ENCODE measurements around the gene RMP24.

Gene RMP24

DNA sequence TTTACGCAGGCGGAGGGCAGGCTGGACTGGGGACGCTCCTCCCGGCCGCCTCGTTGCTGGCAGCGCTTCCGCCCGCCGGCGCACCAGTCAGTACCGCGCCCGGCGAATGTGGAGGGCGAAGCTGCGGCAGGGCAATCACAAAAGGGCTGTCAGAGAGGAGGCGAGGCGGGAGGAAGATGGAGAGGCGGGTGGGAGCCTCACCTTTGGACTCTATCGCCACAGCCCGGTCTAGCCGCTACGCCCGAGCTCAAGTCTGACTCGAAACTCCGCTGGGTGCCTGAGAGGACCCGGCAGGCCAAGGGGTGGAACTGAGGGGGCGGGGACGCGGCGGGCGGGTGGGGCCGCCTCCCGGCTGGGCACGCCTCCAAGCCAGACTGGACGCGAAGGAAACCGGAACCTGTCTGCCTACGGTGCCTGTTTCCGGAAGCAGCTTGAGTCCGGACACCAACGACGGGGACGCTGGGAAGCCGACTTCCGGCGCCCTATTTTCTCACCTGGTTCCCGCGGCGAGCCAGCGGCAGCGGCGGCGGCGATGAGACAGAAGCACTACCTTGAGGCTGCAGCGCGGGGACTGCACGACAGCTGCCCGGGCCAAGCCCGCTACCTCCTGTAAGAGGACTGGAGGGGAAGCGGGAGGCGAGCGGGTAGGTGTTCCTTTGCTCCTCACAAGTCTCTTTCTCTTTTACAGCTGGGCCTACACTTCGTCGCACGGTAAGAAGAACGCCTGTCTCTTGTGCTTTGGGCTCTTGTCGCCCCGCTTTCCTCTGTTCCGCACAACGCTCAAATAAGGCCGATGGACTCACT is at the start of gene RMP24:
Gene RMP24 (plus strand): TSS at position 483 of the 804 bp plus-strand sequence.
- Histone ChIP-seq H3K4me3 (ENCODE audit: low read length) (peak within 1 kb of the TSS; percentile 98), H3K27me3 (ENCODE audit: insufficient read depth, low read length) (no peaks in the 10 kb centered on the region), H3K27ac (ENCODE audit: low read depth, low read length) (peak within 1 kb of the TSS; percentile 79), H3K36me3 (ENCODE audit: insufficient read depth, low read length) (peaks cover 38% of the 10 kb centered on the region), H3K9me3 (ENCODE audit: insufficient read depth, low read depth, low read length) (no peaks in the 10 kb centered on the region), H3K9ac (ENCODE audit: low read depth, low read length) (peak within 1 kb of the TSS; percentile 89), H3K4me1 (ENCODE audit: insufficient read depth, low read length) (0 out of 2 replicates have a peak, but pooled peaks cover 8% of the 10 kb centered on the region)
- WGBS: under 1% methylated on average over 73 of the region's 73 CpGs

- peak overlapping the region; percentile 38; the same call in 1 of the 2 replicates for H3K27ac ChIP-seq (ENCODE audit: low read depth, low read length)
- H3K9me3 ChIP-seq (ENCODE audit: insufficient read depth, low read depth, low read length): no peaks in the 10 kb centered on the region
- no peaks in the 10 kb centered on the region for H3K27me3 ChIP-seq (ENCODE audit: insufficient read depth, low read length)
- 52% methylated on average over 4 of the region's 4 CpGs for WGBS
- H3K4me1 ChIP-seq (ENCODE audit: insufficient read depth, low read length): peaks cover 17% of the 10 kb centered on the region
- H3K9ac ChIP-seq (ENCODE audit: low read depth, low read length): no peak overlapping the region
- H3K36me3 ChIP-seq (ENCODE audit: insufficient read depth, low read length): peaks cover 6% of the 10 kb centered on the region; the same call in 1 of the 2 replicates
- no peak overlapping the region for H3K4me3 ChIP-seq (ENCODE audit: low read length)
Measured at GRCh38 chr18:35923939-35924684, 48.4 kb upstream of the RMP24 start.

DNA sequence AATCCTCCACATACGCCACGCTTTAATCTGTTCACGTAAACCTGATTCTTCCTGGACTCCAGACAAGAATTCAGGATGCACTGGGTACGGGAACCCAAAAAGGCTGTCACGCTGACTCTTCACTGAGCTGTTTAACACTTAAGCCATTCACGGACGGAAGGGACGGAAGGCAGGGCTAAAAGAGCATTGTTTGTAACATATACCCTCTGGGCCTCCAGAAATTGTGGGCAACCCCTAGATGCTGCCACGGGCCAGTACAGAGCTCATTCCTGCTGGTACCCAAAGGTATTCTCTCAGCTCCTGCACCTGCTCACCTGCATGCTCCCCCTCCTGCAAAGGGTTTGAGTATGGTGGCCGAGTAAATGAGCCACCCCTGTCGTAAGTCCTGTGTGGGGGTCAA is 45.6 kb upstream of the RMP24 start:
- no peak overlapping the region for H3K4me3 ChIP-seq (ENCODE audit: low read length)
- no peak overlapping the region for H3K27ac ChIP-seq (ENCODE audit: low read depth, low read length)
- H3K9ac ChIP-seq (ENCODE audit: low read depth, low read length): no peak overlapping the region
- peaks cover 6% of the 10 kb centered on the region; the same call in 1 of the 2 replicates for H3K36me3 ChIP-seq (ENCODE audit: insufficient read depth, low read length)
- H3K27me3 ChIP-seq (ENCODE audit: insufficient read depth, low read length): no peaks in the 10 kb centered on the region
- H3K9me3 ChIP-seq (ENCODE audit: insufficient read depth, low read depth, low read length): no peaks in the 10 kb centered on the region; the same call in 1 of the 2 replicates
- peaks cover 17% of the 10 kb centered on the region for H3K4me1 ChIP-seq (ENCODE audit: insufficient read depth, low read length)
- WGBS: 92% methylated on average over 9 of the region's 11 CpGs

GRCh38 chr18:35927430-35927829 is 45.0 kb upstream of the RMP24 start:
- Histone ChIP-seq H3K27me3 (ENCODE audit: insufficient read depth, low read length) (no peaks in the 10 kb centered on the region), H3K4me3 (ENCODE audit: low read length) (no peak overlapping the region), H3K27ac (ENCODE audit: low read depth, low read length) (no peak overlapping the region), H3K36me3 (ENCODE audit: insufficient read depth, low read length) (peaks cover 4% of the 10 kb centered on the region; the same call in 1 of the 2 replicates), H3K4me1 (ENCODE audit: insufficient read depth, low read length) (peaks cover 17% of the 10 kb centered on the region), H3K9me3 (ENCODE audit: insufficient read depth, low read depth, low read length) (no peaks in the 10 kb centered on the region; the same call in 1 of the 2 replicates), H3K9ac (ENCODE audit: low read depth, low read length) (no peak overlapping the region)
- 95% methylated on average over 3 of the region's 3 CpGs for WGBS

DNA sequence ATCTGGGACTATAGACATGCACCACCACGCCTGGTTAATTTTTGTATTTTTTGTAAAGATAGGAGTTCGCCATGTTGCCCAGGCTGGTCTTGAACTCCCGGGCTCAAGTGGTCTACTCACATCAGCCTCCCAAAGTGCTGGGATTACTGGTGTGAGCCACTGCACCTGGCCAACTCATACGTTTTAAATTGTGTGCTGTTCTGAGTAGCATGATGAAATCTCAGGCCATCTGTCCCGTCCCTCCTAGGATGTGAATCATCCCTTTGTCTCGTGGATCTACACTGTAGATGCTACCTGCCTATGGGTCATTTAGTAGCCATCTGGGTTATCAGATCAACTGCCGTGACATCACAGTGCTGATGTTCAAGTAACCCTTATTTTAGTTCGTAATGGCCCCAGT is 38.5 kb upstream of the RMP24 start:
- H3K36me3 ChIP-seq (ENCODE audit: insufficient read depth, low read length): peaks cover 43% of the 10 kb centered on the region
- H3K4me3 ChIP-seq (ENCODE audit: low read length): no peak overlapping the region
- H3K27ac ChIP-seq (ENCODE audit: low read depth, low read length): no peak overlapping the region
- no peaks in the 10 kb centered on the region for H3K4me1 ChIP-seq (ENCODE audit: insufficient read depth, low read length)
- no peaks in the 10 kb centered on the region; the same call in 1 of the 2 replicates for H3K9me3 ChIP-seq (ENCODE audit: insufficient read depth, low read depth, low read length)
- H3K9ac ChIP-seq (ENCODE audit: low read depth, low read length): no peak overlapping the region
- WGBS: 78% methylated on average over 8 of the region's 8 CpGs
- no peaks in the 10 kb centered on the region for H3K27me3 ChIP-seq (ENCODE audit: insufficient read depth, low read length)

DNA sequence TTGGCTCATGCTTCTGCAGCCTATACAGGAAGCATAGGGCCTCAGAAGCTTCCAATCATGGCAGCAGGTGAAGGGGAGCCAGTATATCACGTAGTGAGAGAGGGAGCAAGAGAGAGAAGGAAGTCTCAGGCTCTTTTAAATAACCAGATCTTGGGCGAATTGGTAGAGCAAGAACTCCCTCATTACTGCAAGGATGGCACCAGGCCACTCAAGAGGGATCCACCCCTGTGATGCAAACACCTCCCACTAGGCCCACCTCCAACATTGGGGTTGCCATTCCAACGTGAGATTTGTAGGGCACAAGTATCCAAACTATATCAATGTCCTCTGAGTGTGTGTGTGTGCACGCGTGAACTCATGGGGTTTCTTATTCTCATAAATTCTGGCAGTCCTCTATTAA is 37.6 kb upstream of the RMP24 start:
- Histone ChIP-seq H3K27me3 (ENCODE audit: insufficient read depth, low read length) (no peaks in the 10 kb centered on the region), H3K4me3 (ENCODE audit: low read length) (no peak overlapping the region), H3K9ac (ENCODE audit: low read depth, low read length) (no peak overlapping the region), H3K36me3 (ENCODE audit: insufficient read depth, low read length) (peaks cover 43% of the 10 kb centered on the region), H3K9me3 (ENCODE audit: insufficient read depth, low read depth, low read length) (no peaks in the 10 kb centered on the region; the same call in 1 of the 2 replicates), H3K4me1 (ENCODE audit: insufficient read depth, low read length) (peaks cover 7% of the 10 kb centered on the region), H3K27ac (ENCODE audit: low read depth, low read length) (no peak overlapping the region)
- whole genome bisulfite sequencing: 89% methylated on average over 5 of the region's 5 CpGs

GRCh38 chr18:35935805-35936204 is 36.7 kb upstream of the RMP24 start:
- WGBS: 78% methylated on average over 4 of the region's 4 CpGs
- Histone ChIP-seq H3K27me3 (ENCODE audit: insufficient read depth, low read length) (no peaks in the 10 kb centered on the region), H3K4me3 (ENCODE audit: low read length) (no peak overlapping the region), H3K4me1 (ENCODE audit: insufficient read depth, low read length) (peaks cover 7% of the 10 kb centered on the region), H3K9me3 (ENCODE audit: insufficient read depth, low read depth, low read length) (no peaks in the 10 kb centered on the region; the same call in 1 of the 2 replicates), H3K36me3 (ENCODE audit: insufficient read depth, low read length) (peaks cover 39% of the 10 kb centered on the region), H3K27ac (ENCODE audit: low read depth, low read length) (no peak overlapping the region), H3K9ac (ENCODE audit: low read depth, low read length) (no peak overlapping the region)

DNA sequence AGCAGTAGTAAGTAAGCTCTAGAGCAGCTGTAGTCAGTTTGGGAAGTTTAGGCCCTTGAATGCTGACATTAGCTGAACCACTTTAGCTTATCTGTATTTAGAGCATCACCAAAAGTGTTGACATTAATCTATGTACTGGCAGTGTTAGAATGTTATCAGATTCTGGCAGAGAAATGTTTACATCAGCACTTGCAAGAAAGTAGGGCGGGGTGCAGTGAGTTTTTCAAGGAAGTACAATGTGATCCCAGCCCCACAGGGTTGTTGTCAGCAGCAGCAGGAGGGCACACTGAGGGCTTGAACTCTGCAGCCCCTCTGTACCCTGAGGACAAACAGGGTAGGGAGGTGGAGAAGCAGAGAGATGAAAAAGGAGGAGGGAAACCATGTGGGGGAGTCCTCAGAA is 35.5 kb upstream of the RMP24 start:
- Histone ChIP-seq H3K4me3 (ENCODE audit: low read length) (no peak overlapping the region), H3K36me3 (ENCODE audit: insufficient read depth, low read length) (peaks cover 39% of the 10 kb centered on the region), H3K9me3 (ENCODE audit: insufficient read depth, low read depth, low read length) (no peaks in the 10 kb centered on the region), H3K27ac (ENCODE audit: low read depth, low read length) (no peak overlapping the region), H3K4me1 (ENCODE audit: insufficient read depth, low read length) (peaks cover 7% of the 10 kb centered on the region), H3K9ac (ENCODE audit: low read depth, low read length) (no peak overlapping the region), H3K27me3 (ENCODE audit: insufficient read depth, low read length) (no peaks in the 10 kb centered on the region)
- 86% methylated on average over 1 of the region's 1 CpG for WGBS

DNA sequence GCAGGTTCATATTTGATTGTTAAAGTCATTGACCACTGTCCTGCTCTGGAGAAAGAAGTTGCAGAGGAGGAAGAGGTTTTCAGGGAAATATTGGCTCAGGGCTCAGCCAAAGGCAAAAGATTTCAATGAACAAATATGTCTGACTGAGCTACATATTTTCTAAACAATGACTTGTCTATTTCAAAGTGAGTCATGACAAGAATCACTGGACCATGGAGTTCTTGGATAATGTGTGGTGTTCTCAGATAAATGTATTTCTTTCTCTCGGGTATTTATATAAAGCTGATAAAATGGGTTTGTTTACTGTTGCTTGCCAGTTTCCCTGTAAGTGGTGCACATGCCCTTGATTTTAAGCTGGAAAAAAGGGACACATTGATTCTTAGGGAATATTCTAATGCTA is 34.3 kb upstream of the RMP24 start:
- 100% methylated on average over 1 of the region's 1 CpG for WGBS
- Histone ChIP-seq H3K4me1 (ENCODE audit: insufficient read depth, low read length) (peaks cover 7% of the 10 kb centered on the region), H3K27ac (ENCODE audit: low read depth, low read length) (no peak overlapping the region), H3K9me3 (ENCODE audit: insufficient read depth, low read depth, low read length) (no peaks in the 10 kb centered on the region), H3K27me3 (ENCODE audit: insufficient read depth, low read length) (no peaks in the 10 kb centered on the region), H3K4me3 (ENCODE audit: low read length) (no peak overlapping the region), H3K36me3 (ENCODE audit: insufficient read depth, low read length) (peaks cover 43% of the 10 kb centered on the region), H3K9ac (ENCODE audit: low read depth, low read length) (no peak overlapping the region)

DNA sequence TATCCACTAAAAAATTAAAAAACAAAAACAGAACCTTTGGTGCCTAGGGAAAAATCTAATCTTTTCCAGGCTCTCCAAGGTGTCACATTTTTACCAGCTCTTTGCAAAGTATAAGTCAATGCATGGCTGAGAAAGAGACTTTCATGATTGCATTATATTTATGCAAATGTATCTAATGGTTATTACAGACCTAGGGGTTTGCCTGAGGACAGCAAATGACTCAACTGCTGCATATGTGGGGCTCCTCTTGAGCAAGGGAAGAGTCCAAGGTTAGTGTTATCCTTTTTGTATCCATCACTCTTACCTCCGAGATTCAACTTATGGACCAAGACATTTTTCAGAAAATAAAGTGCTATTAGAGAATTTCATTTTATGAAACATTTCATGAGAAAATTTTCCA is 33.9 kb upstream of the RMP24 start:
- Histone ChIP-seq H3K9ac (ENCODE audit: low read depth, low read length) (no peak overlapping the region), H3K4me3 (ENCODE audit: low read length) (no peak overlapping the region), H3K27ac (ENCODE audit: low read depth, low read length) (no peak overlapping the region), H3K27me3 (ENCODE audit: insufficient read depth, low read length) (no peaks in the 10 kb centered on the region), H3K9me3 (ENCODE audit: insufficient read depth, low read depth, low read length) (no peaks in the 10 kb centered on the region), H3K36me3 (ENCODE audit: insufficient read depth, low read length) (peaks cover 46% of the 10 kb centered on the region), H3K4me1 (ENCODE audit: insufficient read depth, low read length) (peaks cover 7% of the 10 kb centered on the region)
- WGBS: no CpG with 5 or more reads among the region's 1 CpG

- Histone ChIP-seq H3K36me3 (ENCODE audit: insufficient read depth, low read length) (peaks cover 48% of the 10 kb centered on the region), H3K9ac (ENCODE audit: low read depth, low read length) (no peak overlapping the region), H3K27ac (ENCODE audit: low read depth, low read length) (no peak overlapping the region), H3K4me1 (ENCODE audit: insufficient read depth, low read length) (peaks cover 7% of the 10 kb centered on the region), H3K9me3 (ENCODE audit: insufficient read depth, low read depth, low read length) (no peaks in the 10 kb centered on the region), H3K27me3 (ENCODE audit: insufficient read depth, low read length) (no peaks in the 10 kb centered on the region), H3K4me3 (ENCODE audit: low read length) (no peak overlapping the region)
- 77% methylated on average over 5 of the region's 5 CpGs for WGBS
Measured at GRCh38 chr18:35939138-35939537, 33.3 kb upstream of the RMP24 start.

All from HUES64 (cell line).